Measurements from ENCODE around the gene TBCEL.

- TF ChIP-seq CTCF (IDR thresholded peaks at IDR 0.05; ENCODE audit: low read depth, low read length, poor library complexity, severe bottlenecking) (no peak), EZH2phosphoT487 (IDR thresholded peaks at IDR 0.05; ENCODE audit: borderline replicate concordance, low read length) (no peak)
These were observed 58.8 kb downstream of the TBCEL start for GRCh38 chr11:121082670-121083069.

Data from DOHH2 (cell line).